Naive thymus-derived CD4-positive, alpha-beta T cell (primary cell): ENCODE measurements around the gene CACNA1C. TPM values are rescaled to one million over a fixed set of nuclear protein-coding genes. Genes with fewer than 3 reads are reported as not detected.
A peak's percentile ranks its signal among the peaks of the same experiment; 100 is the strongest.

Experiments used
- ATAC-seq: fragments of 150-1000 bp; cut with Tn5 transposase; 2 replicates; pipeline ENCODE4 v1.10.0; 2021; ENCODE audit warnings: mild to moderate bottlenecking, moderate library complexity
- CTCF ChIA-PET: fragments of 350-600 bp; sonication (Branson Sonifier 250); formaldehyde crosslinking; loops from one replicate; lab custom pipeline; 2021; ENCODE audit warnings: antibody characterized with exemption; lab: Charles Lee
- POLR2A ChIA-PET: fragments of 350-600 bp; sonication (Branson Sonifier 250); formaldehyde crosslinking; loops from one replicate; lab custom pipeline; 2021; ENCODE audit warnings: antibody characterized with exemption, inconsistent platforms; lab: Charles Lee
- DNase-seq, 9 donors: peaks; one replicate each; pipeline versions ENCODE4 v3.0.0 to v3.0.0-alpha.2; 2020 to 2022; ENCODE audit warnings: mixed read lengths in 1 of 9
- H3K27ac ChIP-seq: one replicate; pipeline ENCODE4 v1.7.0; 2013; ENCODE audit warnings: mild to moderate bottlenecking, low read depth, low read length, moderate library complexity
- H3K27me3 ChIP-seq, 2 donors: one replicate each; pipeline ENCODE4 v1.7.0; 2013; ENCODE audit warnings: low read length in 2 of 2, mild to moderate bottlenecking in 2 of 2, moderate library complexity in 2 of 2; ENCODE audit not compliant: control insufficient read depth in 2 of 2, insufficient read depth in 2 of 2
- H3K36me3 ChIP-seq, 3 experiments: 1 replicate in 2 of 3; 2 replicates in 1 of 3; pipeline ENCODE4 v1.7.0; 2013; ENCODE audit warnings: low read length in 3 of 3, mild to moderate bottlenecking in 3 of 3, moderate library complexity in 1 of 3; ENCODE audit not compliant: insufficient read depth in 3 of 3, control insufficient read depth in 2 of 3
- H3K4me1 ChIP-seq, 2 donors: one replicate each; pipeline ENCODE4 v1.7.0; 2013; ENCODE audit warnings: low read length in 2 of 2, mild to moderate bottlenecking in 2 of 2, moderate library complexity in 1 of 2; ENCODE audit not compliant: control insufficient read depth in 2 of 2, insufficient read depth in 2 of 2
- H3K4me3 ChIP-seq: 2 replicates; pipeline ENCODE4 v1.7.0; 2013; ENCODE audit warnings: mild to moderate bottlenecking, low read length
- H3K9me3 ChIP-seq, 3 experiments: 1 replicate in 2 of 3; 2 replicates in 1 of 3; pipeline ENCODE4 v1.7.0; 2013; ENCODE audit warnings: low read length in 3 of 3; ENCODE audit not compliant: control insufficient read depth in 2 of 3
- H3K27ac Mint-ChIP-seq, 9 donors: one replicate each; pipeline ENCODE4 v1.8.0; 2020 to 2022; ENCODE audit warnings: mixed read lengths in 9 of 9, mild to moderate bottlenecking in 8 of 9, moderate library complexity in 5 of 9, inconsistent platforms in 2 of 9
- H3K27me3 Mint-ChIP-seq, 5 donors: one replicate each; pipeline ENCODE4 v1.8.0; 2021 to 2022; ENCODE audit warnings: mixed read lengths in 5 of 5, mild to moderate bottlenecking in 1 of 5
- H3K36me3 Mint-ChIP-seq, 5 donors: one replicate each; pipeline ENCODE4 v1.8.0; 2020 to 2022; ENCODE audit warnings: mixed read lengths in 5 of 5, mild to moderate bottlenecking in 3 of 5, inconsistent platforms in 1 of 5
- H3K4me1 Mint-ChIP-seq, 7 donors: one replicate each; pipeline ENCODE4 v1.8.0; 2020 to 2022; ENCODE audit warnings: mixed read lengths in 7 of 7, mild to moderate bottlenecking in 3 of 7, inconsistent platforms in 1 of 7
- H3K4me3 Mint-ChIP-seq, 10 donors: one replicate each; pipeline ENCODE4 v1.8.0; 2020 to 2022; ENCODE audit warnings: mild to moderate bottlenecking in 10 of 10, mixed read lengths in 10 of 10, moderate library complexity in 6 of 10, inconsistent platforms in 2 of 10
- H3K9me3 Mint-ChIP-seq, 11 donors: one replicate each; pipeline ENCODE4 v1.8.0; 2020 to 2022; ENCODE audit warnings: mixed read lengths in 11 of 11, mild to moderate bottlenecking in 4 of 11, inconsistent platforms in 1 of 11, moderate library complexity in 1 of 11
- intact Hi-C, 2 donors: fragments of 100-400 bp; cut with micrococcal nuclease; formaldehyde crosslinking; loops; one replicate each; pipeline ENCODE4 v1.15.1; 2023
- polyA plus RNA-seq, 2 donors: library from polyadenylated mRNA; unstranded; fragments of 300-500 nt; fragmentation: Illumina TruSeq; gene quantifications; one replicate each; pipeline ENCODE4 v1.2.3, GENCODE V29; 2021
- total RNA-seq, 6 experiments: library from RNA in 5 of 6; stranded (reverse) in 5 of 6; gene quantifications; 1 replicate in 5 of 6; 2 replicates in 1 of 6; pipeline ENCODE4 v1.2.3 and lab custom pipeline; 2021 to 2026

Gene CACNA1C
- total and polyA plus RNA-seq, 7 experiments from 2014 or later, result 0.04 to 0.48 (median 0.08) TPM

- CTCF ChIA-PET, result no interaction called here
- no peaks in the 10 kb centered on the region for H3K27me3 ChIP-seq
- Mint-ChIP-seq H3K9me3 (peaks cover 0 to 5% (median 0%) of the 10 kb centered on the region in 11 donors), H3K4me1 (peaks cover 5 to 12% (median 9%) of the 10 kb centered on the region in 7 donors), H3K27ac (no peak overlapping the region), H3K27me3 (no peaks in the 10 kb centered on the region), H3K4me3 (no peak overlapping the region), H3K36me3 (peaks cover 0 to 4% (median 0%) of the 10 kb centered on the region in 5 donors)
- no peak for ATAC-seq
- no peaks in the 10 kb centered on the region for H3K4me1 ChIP-seq
- no peak overlapping the region for H3K4me3 ChIP-seq
- POLR2A ChIA-PET, result no interaction called here
- H3K27ac ChIP-seq, result no peak overlapping the region
- DNase-seq, result no peak
- no peaks in the 10 kb centered on the region for H3K9me3 ChIP-seq
- intact Hi-C loops, result no loop called here
- H3K36me3 ChIP-seq, result peaks cover 0 to 6% (median 0%) of the 10 kb centered on the region in 3 experiments
Observed at GRCh38 chr12:2679816-2680675, 627.3 kb downstream of the CACNA1C start.

- ChIA-PET CTCF (interaction anchor here (3.9 kb wide), 1 partner anchor 104 kb away, joined by 42 read pairs; no protein-coding TSS in a partner anchor), POLR2A (no interaction called here)
- H3K4me1 ChIP-seq, result no peaks in the 10 kb centered on the region
- H3K9me3 ChIP-seq, result no peaks in the 10 kb centered on the region
- no peak overlapping the region for H3K4me3 Mint-ChIP-seq
- H3K4me3 ChIP-seq, result no peak overlapping the region
- H3K27me3 ChIP-seq, result no peaks in the 10 kb centered on the region
- H3K27ac ChIP-seq, result no peak overlapping the region
- H3K27ac Mint-ChIP-seq, result no peak overlapping the region
- H3K9me3 Mint-ChIP-seq, result peaks cover 0 to 5% (median 0%) of the 10 kb centered on the region in 11 donors
- DNase-seq (no peak), ATAC-seq (no peak)
- peaks cover 5 to 12% (median 9%) of the 10 kb centered on the region in 7 donors for H3K4me1 Mint-ChIP-seq
- intact Hi-C loops, result no loop called here
- no peaks in the 10 kb centered on the region for H3K27me3 Mint-ChIP-seq
- H3K36me3 ChIP-seq, result peaks cover 0 to 6% (median 0%) of the 10 kb centered on the region in 3 experiments
- H3K36me3 Mint-ChIP-seq, result peaks cover 0 to 4% (median 0%) of the 10 kb centered on the region in 5 donors
Observed at GRCh38 chr12:2680676-2681039, 627.9 kb downstream of the CACNA1C start.

- Histone ChIP-seq H3K27ac (no peak overlapping the region), H3K4me1 (no peaks in the 10 kb centered on the region), H3K4me3 (no peak overlapping the region), H3K27me3 (no peaks in the 10 kb centered on the region), H3K36me3 (peaks cover 0 to 6% (median 0%) of the 10 kb centered on the region in 3 experiments), H3K9me3 (no peaks in the 10 kb centered on the region)
- no peak for ATAC-seq
- CTCF ChIA-PET, result interaction anchor here (1.5 to 3.9 kb wide), 2 partner anchors 103 to 106 kb away, joined by 4 to 42 read pairs; no protein-coding TSS in a partner anchor
- no peaks in the 10 kb centered on the region for H3K27me3 Mint-ChIP-seq
- DNase-seq, result no peak
- POLR2A ChIA-PET, result interaction anchor here (0.6 to 1.7 kb wide), 2 partner anchors 10 to 666 kb away, joined by 3 to 6 read pairs; no protein-coding TSS in a partner anchor
- peaks cover 0 to 4% (median 0%) of the 10 kb centered on the region in 5 donors for H3K36me3 Mint-ChIP-seq
- H3K4me3 Mint-ChIP-seq, result no peak overlapping the region
- peaks cover 0 to 5% (median 0%) of the 10 kb centered on the region in 11 donors for H3K9me3 Mint-ChIP-seq
- intact Hi-C loops, result loop anchor here in 1 of 2 donors (2.0 kb wide), 1 partner anchor 885 kb away; no protein-coding TSS in a partner anchor
- peak overlapping the region in 4 of 9 donors; percentile 28 to 98 (median 60) for H3K27ac Mint-ChIP-seq
- peaks cover 5 to 12% (median 9%) of the 10 kb centered on the region in 7 donors for H3K4me1 Mint-ChIP-seq
Observed at GRCh38 chr12:2681450-2682205, 628.8 kb downstream of the CACNA1C start.

- POLR2A ChIA-PET, result interaction anchor here (0.6 to 1.7 kb wide), 4 partner anchors 9 to 130 kb away, joined by 3 to 6 read pairs (median 4); no protein-coding TSS in a partner anchor
- CTCF ChIA-PET, result interaction anchor here (0.6 to 3.9 kb wide), 9 partner anchors 9 to 236 kb away, joined by 3 to 42 read pairs (median 4); no protein-coding TSS in a partner anchor
- Mint-ChIP-seq H3K36me3 (peaks cover 0 to 4% (median 0%) of the 10 kb centered on the region in 5 donors), H3K9me3 (peaks cover 0 to 5% (median 0%) of the 10 kb centered on the region in 11 donors), H3K4me3 (peak overlapping the region in 3 of 10 donors; percentile 43 to 67 (median 47)), H3K27ac (peak overlapping the region; percentile 76 to 98 (median 88)), H3K4me1 (peaks cover 5 to 12% (median 9%) of the 10 kb centered on the region in 7 donors), H3K27me3 (no peaks in the 10 kb centered on the region)
- Histone ChIP-seq H3K4me3 (no peak overlapping the region), H3K9me3 (no peaks in the 10 kb centered on the region), H3K4me1 (no peaks in the 10 kb centered on the region), H3K36me3 (peaks cover 0 to under 1% (median 0%) of the 10 kb centered on the region in 3 experiments), H3K27ac (no peak overlapping the region), H3K27me3 (no peaks in the 10 kb centered on the region)
- DNase-seq (peak in 7 of 9 donors; percentile 37 to 70 (median 59)), ATAC-seq (peak; percentile 71)
- intact Hi-C loops, result loop anchor here (1.0 to 2.0 kb wide), 6 partner anchors 9 to 886 kb away; no protein-coding TSS in a partner anchor
Observed at GRCh38 chr12:2682296-2683251, 629.8 kb downstream of the CACNA1C start.

GRCh38 chr12:2683283-2684025 is 630.7 kb downstream of the CACNA1C start:
- H3K4me1 Mint-ChIP-seq, result peaks cover 6 to 19% (median 11%) of the 10 kb centered on the region in 7 donors
- DNase-seq (no peak), ATAC-seq (no peak)
- ChIA-PET POLR2A (interaction anchor here (0.6 to 1.7 kb wide), 4 partner anchors 8 to 130 kb away, joined by 3 to 6 read pairs (median 4); no protein-coding TSS in a partner anchor), CTCF (interaction anchor here (0.6 to 3.9 kb wide), 9 partner anchors 8 to 235 kb away, joined by 3 to 42 read pairs (median 4); no protein-coding TSS in a partner anchor)
- H3K36me3 Mint-ChIP-seq, result peaks cover 0 to 4% (median 0%) of the 10 kb centered on the region in 5 donors
- H3K27ac Mint-ChIP-seq, result no peak overlapping the region
- Histone ChIP-seq H3K4me1 (no peaks in the 10 kb centered on the region), H3K4me3 (no peak overlapping the region), H3K9me3 (no peaks in the 10 kb centered on the region), H3K36me3 (no peaks in the 10 kb centered on the region), H3K27ac (no peak overlapping the region), H3K27me3 (no peaks in the 10 kb centered on the region)
- no peaks in the 10 kb centered on the region for H3K27me3 Mint-ChIP-seq
- H3K4me3 Mint-ChIP-seq, result no peak overlapping the region
- intact Hi-C loops, result loop anchor here (1.0 to 2.0 kb wide), 6 partner anchors 8 to 887 kb away; no protein-coding TSS in a partner anchor
- H3K9me3 Mint-ChIP-seq, result peaks cover 0 to 5% (median 0%) of the 10 kb centered on the region in 11 donors
